Activated T-cell treated with anti-CD3 and anti-CD28 coated beads for 24 hours (primary cell): Measurements from ENCODE around the gene MAML3.

Experiments
- DNase-seq: peaks from one replicate; pipeline ENCODE4 v3.0.0-alpha.2; 2020; ENCODE audit warnings: low read depth

The MAML3 gene

GRCh38 chr4:139863531-139863930 lies 290.5 kb downstream of the MAML3 start:
- no peak for DNase-seq

- no peak for DNase-seq
Measured at GRCh38 chr4:139861471-139861870, 292.5 kb downstream of the MAML3 start.

GRCh38 chr4:139860435-139861024 lies 293.5 kb downstream of the MAML3 start:
- no peak for DNase-seq

- no peak for DNase-seq
Measured at GRCh38 chr4:139859876-139860275, 294.1 kb downstream of the MAML3 start.

- DNase-seq: no peak
Measured at GRCh38 chr4:139858436-139859205, 295.4 kb downstream of the MAML3 start.

- DNase-seq: no peak
Measured at GRCh38 chr4:139857977-139858376, 296.0 kb downstream of the MAML3 start.

GRCh38 chr4:139857021-139857420 lies 297.0 kb downstream of the MAML3 start:
- no peak for DNase-seq

GRCh38 chr4:139854668-139855403 lies 299.1 kb downstream of the MAML3 start:
- no peak for DNase-seq

- DNase-seq: no peak
Measured at GRCh38 chr4:139853309-139853708, 300.7 kb downstream of the MAML3 start.

GRCh38 chr4:139852612-139853269 lies 301.2 kb downstream of the MAML3 start:
- no peak for DNase-seq

- no peak for DNase-seq
Measured at GRCh38 chr4:139851639-139852038, 302.3 kb downstream of the MAML3 start.

GRCh38 chr4:139851133-139851532 lies 302.9 kb downstream of the MAML3 start:
- DNase-seq: no peak

- DNase-seq: no peak
Measured at GRCh38 chr4:139849219-139849618, 304.8 kb downstream of the MAML3 start.

GRCh38 chr4:139848028-139848427 lies 306.0 kb downstream of the MAML3 start:
- no peak for DNase-seq

- no peak for DNase-seq
Measured at GRCh38 chr4:139847602-139848001, 306.4 kb downstream of the MAML3 start.

- no peak for DNase-seq
Measured at GRCh38 chr4:139846766-139847165, 307.2 kb downstream of the MAML3 start.

GRCh38 chr4:139845453-139846093 lies 308.4 kb downstream of the MAML3 start:
- DNase-seq: no peak

GRCh38 chr4:139844459-139845036 lies 309.4 kb downstream of the MAML3 start:
- no peak for DNase-seq

GRCh38 chr4:139844057-139844456 lies 309.9 kb downstream of the MAML3 start:
- DNase-seq: no peak

GRCh38 chr4:139843641-139844040 lies 310.3 kb downstream of the MAML3 start:
- DNase-seq: no peak

- no peak for DNase-seq
Measured at GRCh38 chr4:139841464-139842195, 312.4 kb downstream of the MAML3 start.
